Left lobe of liver (tissue), 2 donors: ENCODE measurements around the gene QPRT. TPM values are rescaled to one million over a fixed set of nuclear protein-coding genes. Genes with fewer than 3 reads are reported as not detected.
"Not testable (repeated sequence)": the region's sequence is repeated elsewhere in the genome, so short reads cannot be mapped to it uniquely, and the experiment has no call there.

Experiments
- ATAC-seq: fragments of 200-7000 bp; cut with Tn5 transposase; one replicate; pipeline ENCODE4 v1.9.1; 2020; ENCODE audit warnings: mild to moderate bottlenecking, moderate library complexity
- DNase-seq: peaks from one replicate; pipeline ENCODE4 v3.0.0-alpha.2; 2020; ENCODE audit warnings: low spot score
- total RNA-seq: library from RNA; stranded (reverse); gene quantifications from one replicate; pipeline ENCODE4 v1.2.1, GENCODE V29; 2021
- donor health status: DM: no; HTN: no; CAD: no; lungs with moderate emphysema.
- donor health status: DM: no; HTN: yes; CAD: no.

Gene QPRT
- total RNA-seq, 1 donor from 2014 or later: 143 TPM

GRCh38 chr16:29712809-29713208, 33.8 kb downstream of the QPRT start:
- ATAC-seq: no peak
- no peak for DNase-seq

- ATAC-seq: no peak
- DNase-seq: no peak
Observed at GRCh38 chr16:29714396-29714795, 35.4 kb downstream of the QPRT start.

- ATAC-seq: no peak
- no peak for DNase-seq
Observed at GRCh38 chr16:29714972-29715371, 36.0 kb downstream of the QPRT start.

- ATAC-seq (peak; percentile 52), DNase-seq (no peak)
Observed at GRCh38 chr16:29717113-29717512, 38.1 kb downstream of the QPRT start.

GRCh38 chr16:29719063-29719462, 40.1 kb downstream of the QPRT start:
- DNase-seq (no peak), ATAC-seq (no peak)

GRCh38 chr16:29720703-29721102, 41.7 kb downstream of the QPRT start:
- ATAC-seq: peak; percentile 28
- no peak for DNase-seq

- DNase-seq (peak; percentile 72), ATAC-seq (peak; percentile 95)
Observed at GRCh38 chr16:29721167-29721879, 42.3 kb downstream of the QPRT start.

GRCh38 chr16:29726845-29727377, 47.9 kb downstream of the QPRT start:
- DNase-seq (no peak), ATAC-seq (no peak)

- no peak for DNase-seq
- no peak for ATAC-seq
Observed at GRCh38 chr16:29727452-29727851, 48.5 kb downstream of the QPRT start.

- ATAC-seq: peak; percentile 99
- no peak for DNase-seq
Observed at GRCh38 chr16:29729116-29729521, 50.1 kb downstream of the QPRT start.

GRCh38 chr16:29730649-29731048, 51.7 kb downstream of the QPRT start:
- DNase-seq (no peak), ATAC-seq (no peak)

GRCh38 chr16:29731768-29732601, 53.0 kb downstream of the QPRT start:
- not testable (repeated sequence) for ATAC-seq, DNase-seq

GRCh38 chr16:29734786-29735185, 55.8 kb downstream of the QPRT start:
- ATAC-seq: no peak
- no peak for DNase-seq

GRCh38 chr16:29736112-29736511, 57.1 kb downstream of the QPRT start:
- ATAC-seq (no peak), DNase-seq (no peak)

- ATAC-seq (no peak), DNase-seq (no peak)
Observed at GRCh38 chr16:29736764-29737163, 57.8 kb downstream of the QPRT start.

- ATAC-seq (peak; percentile 62), DNase-seq (no peak)
Observed at GRCh38 chr16:29737713-29738112, 58.7 kb downstream of the QPRT start.

GRCh38 chr16:29738514-29738913, 59.5 kb downstream of the QPRT start:
- ATAC-seq: no peak

GRCh38 chr16:29739927-29740629, 61.1 kb downstream of the QPRT start:
- DNase-seq, ATAC-seq: not testable (repeated sequence)

More at GRCh38 chr16:29738514-29738913, 59.5 kb downstream of the QPRT start:
- DNase-seq: no peak

GRCh38 chr16:29740630-29741015, 61.6 kb downstream of the QPRT start:
- ATAC-seq, DNase-seq: not testable (repeated sequence)

GRCh38 chr16:29742683-29743275, 63.8 kb downstream of the QPRT start:
- no peak for DNase-seq
- no peak for ATAC-seq

GRCh38 chr16:29743475-29743826, 64.5 kb downstream of the QPRT start:
- ATAC-seq: no peak

More at GRCh38 chr16:29743475-29743826, 64.5 kb downstream of the QPRT start:
- DNase-seq: no peak
